Liver (tissue), 9 donors: ENCODE results near the gene PZP. TPM values are rescaled to one million over a fixed set of nuclear protein-coding genes. Genes with fewer than 3 reads are reported as not detected.

Experiments
- DNase-seq: peaks from one replicate; pipeline ENCODE4 v3.0.0-alpha.2; 2017; ENCODE audit warnings: low spot score
- H3K27ac ChIP-seq, 2 donors: one replicate each; pipeline ENCODE4 v1.7.0; 2013; ENCODE audit warnings: inconsistent platforms in 2 of 2, low read length in 2 of 2, control low read depth in 1 of 2, low read depth in 1 of 2, mild to moderate bottlenecking in 1 of 2
- H3K27me3 ChIP-seq, 4 donors: one replicate each; pipeline versions ENCODE4 v1.6.1 to v1.7.0; 2013; ENCODE audit warnings: low read length in 3 of 4, inconsistent platforms in 1 of 4, mild to moderate bottlenecking in 1 of 4, moderate library complexity in 1 of 4; ENCODE audit not compliant: control insufficient read depth in 4 of 4, insufficient read depth in 4 of 4
- H3K36me3 ChIP-seq, 4 donors: one replicate each; pipeline versions ENCODE4 v1.6.1 to v1.7.0; 2013; ENCODE audit warnings: low read length in 3 of 4, mild to moderate bottlenecking in 3 of 4, low read depth in 1 of 4, moderate library complexity in 1 of 4; ENCODE audit not compliant: control insufficient read depth in 4 of 4, insufficient read depth in 3 of 4
- H3K4me1 ChIP-seq, 4 donors: one replicate each; pipeline versions ENCODE4 v1.6.1 to v1.7.0; 2013; ENCODE audit warnings: low read length in 3 of 4, mild to moderate bottlenecking in 3 of 4, moderate library complexity in 1 of 4; ENCODE audit not compliant: control insufficient read depth in 4 of 4, insufficient read depth in 4 of 4
- H3K4me3 ChIP-seq, 3 donors: one replicate each; pipeline versions ENCODE4 v1.6.1 to v1.7.0; 2013; ENCODE audit warnings: low read length in 3 of 3, control low read depth in 1 of 3, low read depth in 1 of 3, mild to moderate bottlenecking in 1 of 3
- H3K9ac ChIP-seq, 2 donors: one replicate each; pipeline ENCODE4 v1.7.0; 2013; ENCODE audit warnings: low read length in 2 of 2, mild to moderate bottlenecking in 2 of 2, moderate library complexity in 2 of 2, control low read depth in 1 of 2, low read depth in 1 of 2
- H3K9me3 ChIP-seq, 4 donors: one replicate each; pipeline versions ENCODE4 v1.6.1 to v1.7.0; 2013; ENCODE audit warnings: low read length in 3 of 4; ENCODE audit not compliant: control insufficient read depth in 4 of 4
- EGR1 ChIP-seq, 2 donors: IDR thresholded peaks; 2 replicates each; pipeline ENCODE4 v1.6.1; 2016 to 2018; ENCODE audit warnings: antibody characterized with exemption in 2 of 2, low read depth in 2 of 2
- FOXA1 ChIP-seq: IDR thresholded peaks from 2 replicates; pipeline ENCODE4 v1.6.1; 2016; ENCODE audit warnings: antibody characterized with exemption
- FOXA2 ChIP-seq: IDR thresholded peaks from 2 replicates; pipeline ENCODE4 v1.6.1; 2016; ENCODE audit warnings: antibody characterized with exemption
- GABPA ChIP-seq, 2 donors: IDR thresholded peaks in 1 of 2; conservative IDR thresholded peaks in 1 of 2; 2 replicates each; pipeline ENCODE4 v1.6.1; 2016; ENCODE audit warnings: antibody characterized with exemption in 2 of 2, mild to moderate bottlenecking in 1 of 2, moderate library complexity in 1 of 2
- HNF4A ChIP-seq, 2 donors: conservative IDR thresholded peaks; 2 replicates each; pipeline ENCODE4 v1.6.1; 2016; ENCODE audit warnings: antibody characterized with exemption in 2 of 2, mild to moderate bottlenecking in 2 of 2
- HNF4G ChIP-seq: IDR thresholded peaks from 2 replicates; pipeline ENCODE4 v1.6.1; 2016; ENCODE audit warnings: antibody characterized with exemption
- JUND ChIP-seq, 2 donors: IDR thresholded peaks; 2 replicates each; pipeline ENCODE4 v1.6.1; 2016; ENCODE audit warnings: antibody characterized with exemption in 2 of 2
- NR2F2 ChIP-seq: IDR thresholded peaks from 2 replicates; pipeline ENCODE4 v1.6.1; 2016; ENCODE audit warnings: antibody characterized with exemption
- RAD21 ChIP-seq, 2 donors: IDR thresholded peaks; 2 replicates each; pipeline ENCODE4 v1.6.1; 2016; ENCODE audit warnings: antibody characterized with exemption in 2 of 2, mild to moderate bottlenecking in 2 of 2
- RXRA ChIP-seq, 2 donors: IDR thresholded peaks; 2 replicates each; pipeline ENCODE4 v1.6.1; 2017 to 2018; ENCODE audit warnings: antibody characterized with exemption in 2 of 2, mild to moderate bottlenecking in 1 of 2
- SP1 ChIP-seq: IDR thresholded peaks from 2 replicates; pipeline ENCODE4 v1.6.1; 2018; ENCODE audit warnings: antibody characterized with exemption, mild to moderate bottlenecking
- TAF1 ChIP-seq: conservative IDR thresholded peaks from 2 replicates; pipeline ENCODE4 v1.6.1; 2016; ENCODE audit warnings: antibody characterized with exemption, mild to moderate bottlenecking
- YY1 ChIP-seq: IDR thresholded peaks from 2 replicates; pipeline ENCODE4 v1.6.1; 2016; ENCODE audit warnings: antibody characterized with exemption, mild to moderate bottlenecking
- WGBS: extraction: QIAGEN DNeasy Blood & Tissue Kit; methylation state at CpG from one replicate; pipeline ENCODE4 v1.1.7; 2013; 5-methylcytosine and 5-hydroxymethylcytosine counted together
- polyA plus RNA-seq, 2 donors: library from polyadenylated mRNA; stranded (reverse) in 1 of 2; unstranded in 1 of 2; fragments of 200-250 nt in 1 of 2; fragments of >200 nt in 1 of 2; fragmentation: Nextera tagmentation in 1 of 2; extraction: Ambion mirVana in 1 of 2; gene quantifications; one replicate each; pipeline versions ENCODE4 v1.2.1 to v1.2.3, GENCODE V29; 2013 to 2015
- total RNA-seq, 2 donors: library from RNA; depleted of rRNA; stranded (reverse); fragments of >200 nt; gene quantifications; one replicate each; pipeline ENCODE4 v1.2.3, GENCODE V29; 2014
- TF ChIP-seq, protein P1 (sequence below): IDR thresholded peaks from 2 replicates; pipeline ENCODE4 v1.6.1; 2016; ENCODE audit warnings: antibody characterized with exemption
- TF ChIP-seq, protein P2 (sequence below): IDR thresholded peaks from 2 replicates; pipeline ENCODE4 v1.6.1; 2016; ENCODE audit warnings: antibody characterized with exemption
- TF ChIP-seq, protein P3 (sequence below): fragments of 150-350 bp; IDR thresholded peaks from 2 replicates; pipeline ENCODE4 v1.5.1; 2017; ENCODE audit warnings: improper control_type of control experiment, low read depth, low read length; ENCODE audit not compliant: missing input control
- TF ChIP-seq, protein P4 (sequence below): IDR thresholded peaks from 2 replicates; pipeline ENCODE4 v1.6.1; 2016; ENCODE audit warnings: antibody characterized with exemption
- TF ChIP-seq, protein P5 (sequence below): IDR thresholded peaks from 2 replicates; pipeline ENCODE4 v1.6.1; 2016; ENCODE audit warnings: antibody characterized with exemption, mild to moderate bottlenecking
- donor health status: healthy.
- donor health status: healthy.
- donor health status: healthy.
- donor health status: healthy.
- donor health status: healthy.

The PZP gene
- total and polyA plus RNA-seq, 4 donors: 0.05 to 18.7 (median 2.8) TPM

DNA sequence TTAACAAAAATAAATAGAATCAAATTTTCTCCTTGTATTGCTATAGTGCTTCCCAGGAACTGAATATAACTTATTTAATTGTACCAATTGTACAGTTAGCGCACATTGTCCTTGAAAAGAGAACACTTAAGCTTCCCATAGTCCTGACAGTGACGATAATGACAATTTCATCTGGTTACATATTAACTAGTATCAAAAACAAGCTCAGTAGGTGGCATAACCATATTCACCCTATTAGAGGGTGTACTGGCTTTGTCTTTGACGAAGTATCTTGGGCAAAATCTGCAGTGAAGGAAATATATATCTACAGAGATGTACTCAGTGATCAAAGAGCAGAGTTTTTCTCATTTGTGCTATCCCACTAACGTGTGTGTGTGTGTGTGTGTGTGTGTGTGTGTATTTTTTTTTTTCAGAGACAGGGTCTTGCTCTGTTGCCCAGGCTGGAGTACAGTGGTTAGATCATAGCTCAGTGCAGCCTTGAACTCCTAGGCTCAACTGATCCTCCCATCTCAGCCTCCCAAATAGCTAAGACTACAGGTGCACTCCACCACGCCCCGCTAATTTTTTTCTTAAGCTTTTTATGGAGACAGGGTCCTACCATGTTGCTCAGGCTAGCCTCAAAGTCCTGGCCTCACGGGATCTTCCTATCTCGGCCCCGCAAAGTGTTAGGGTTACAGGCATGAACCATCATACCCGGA is 87.6 kb downstream of the PZP start:
- peak overlapping the region; percentile 78 to 86 for H3K27ac ChIP-seq
- H3K4me1 ChIP-seq: peaks cover 10 to 71% (median 46%) of the 10 kb centered on the region in 4 donors
- no peaks in the 10 kb centered on the region for H3K36me3 ChIP-seq
- H3K9me3 ChIP-seq: no peaks in the 10 kb centered on the region
- H3K9ac ChIP-seq: peak overlapping the region; percentile 10 to 55
- peak overlapping the region in 1 of 3 donors; percentile 16 for H3K4me3 ChIP-seq
- DNase-seq: no peak
- TF ChIP-seq JUND (IDR thresholded peaks at IDR 0.05): no peak
- peak; percentile 8 to 53 for TF ChIP-seq HNF4A (conservative IDR thresholded peaks at IDR 0.05)
- peak; percentile 31 for TF ChIP-seq FOXA2
- TF ChIP-seq, protein P1, sequence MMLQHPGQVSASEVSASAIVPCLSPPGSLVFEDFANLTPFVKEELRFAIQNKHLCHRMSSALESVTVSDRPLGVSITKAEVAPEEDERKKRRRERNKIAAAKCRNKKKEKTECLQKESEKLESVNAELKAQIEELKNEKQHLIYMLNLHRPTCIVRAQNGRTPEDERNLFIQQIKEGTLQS: no peak
- peak; percentile 17 to 29 for TF ChIP-seq RAD21 (IDR thresholded peaks at IDR 0.05)
- TF ChIP-seq, protein P2, sequence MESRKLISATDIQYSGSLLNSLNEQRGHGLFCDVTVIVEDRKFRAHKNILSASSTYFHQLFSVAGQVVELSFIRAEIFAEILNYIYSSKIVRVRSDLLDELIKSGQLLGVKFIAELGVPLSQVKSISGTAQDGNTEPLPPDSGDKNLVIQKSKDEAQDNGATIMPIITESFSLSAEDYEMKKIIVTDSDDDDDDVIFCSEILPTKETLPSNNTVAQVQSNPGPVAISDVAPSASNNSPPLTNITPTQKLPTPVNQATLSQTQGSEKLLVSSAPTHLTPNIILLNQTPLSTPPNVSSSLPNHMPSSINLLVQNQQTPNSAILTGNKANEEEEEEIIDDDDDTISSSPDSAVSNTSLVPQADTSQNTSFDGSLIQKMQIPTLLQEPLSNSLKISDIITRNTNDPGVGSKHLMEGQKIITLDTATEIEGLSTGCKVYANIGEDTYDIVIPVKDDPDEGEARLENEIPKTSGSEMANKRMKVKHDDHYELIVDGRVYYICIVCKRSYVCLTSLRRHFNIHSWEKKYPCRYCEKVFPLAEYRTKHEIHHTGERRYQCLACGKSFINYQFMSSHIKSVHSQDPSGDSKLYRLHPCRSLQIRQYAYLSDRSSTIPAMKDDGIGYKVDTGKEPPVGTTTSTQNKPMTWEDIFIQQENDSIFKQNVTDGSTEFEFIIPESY: peak; percentile 40
- TF ChIP-seq, protein P3, sequence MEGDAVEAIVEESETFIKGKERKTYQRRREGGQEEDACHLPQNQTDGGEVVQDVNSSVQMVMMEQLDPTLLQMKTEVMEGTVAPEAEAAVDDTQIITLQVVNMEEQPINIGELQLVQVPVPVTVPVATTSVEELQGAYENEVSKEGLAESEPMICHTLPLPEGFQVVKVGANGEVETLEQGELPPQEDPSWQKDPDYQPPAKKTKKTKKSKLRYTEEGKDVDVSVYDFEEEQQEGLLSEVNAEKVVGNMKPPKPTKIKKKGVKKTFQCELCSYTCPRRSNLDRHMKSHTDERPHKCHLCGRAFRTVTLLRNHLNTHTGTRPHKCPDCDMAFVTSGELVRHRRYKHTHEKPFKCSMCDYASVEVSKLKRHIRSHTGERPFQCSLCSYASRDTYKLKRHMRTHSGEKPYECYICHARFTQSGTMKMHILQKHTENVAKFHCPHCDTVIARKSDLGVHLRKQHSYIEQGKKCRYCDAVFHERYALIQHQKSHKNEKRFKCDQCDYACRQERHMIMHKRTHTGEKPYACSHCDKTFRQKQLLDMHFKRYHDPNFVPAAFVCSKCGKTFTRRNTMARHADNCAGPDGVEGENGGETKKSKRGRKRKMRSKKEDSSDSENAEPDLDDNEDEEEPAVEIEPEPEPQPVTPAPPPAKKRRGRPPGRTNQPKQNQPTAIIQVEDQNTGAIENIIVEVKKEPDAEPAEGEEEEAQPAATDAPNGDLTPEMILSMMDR: no peak
- no peak for TF ChIP-seq NR2F2
- TF ChIP-seq, protein P4, sequence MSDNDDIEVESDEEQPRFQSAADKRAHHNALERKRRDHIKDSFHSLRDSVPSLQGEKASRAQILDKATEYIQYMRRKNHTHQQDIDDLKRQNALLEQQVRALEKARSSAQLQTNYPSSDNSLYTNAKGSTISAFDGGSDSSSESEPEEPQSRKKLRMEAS: peak; percentile 49
- peak; percentile 68 for TF ChIP-seq TAF1
- TF ChIP-seq YY1: peak; percentile 51
- TF ChIP-seq HNF4G: no peak
- TF ChIP-seq SP1: peak; percentile 78
- TF ChIP-seq FOXA1: no peak
- TF ChIP-seq RXRA (IDR thresholded peaks at IDR 0.05): peak in 1 of 2 donors; percentile 74
- TF ChIP-seq, protein P5, sequence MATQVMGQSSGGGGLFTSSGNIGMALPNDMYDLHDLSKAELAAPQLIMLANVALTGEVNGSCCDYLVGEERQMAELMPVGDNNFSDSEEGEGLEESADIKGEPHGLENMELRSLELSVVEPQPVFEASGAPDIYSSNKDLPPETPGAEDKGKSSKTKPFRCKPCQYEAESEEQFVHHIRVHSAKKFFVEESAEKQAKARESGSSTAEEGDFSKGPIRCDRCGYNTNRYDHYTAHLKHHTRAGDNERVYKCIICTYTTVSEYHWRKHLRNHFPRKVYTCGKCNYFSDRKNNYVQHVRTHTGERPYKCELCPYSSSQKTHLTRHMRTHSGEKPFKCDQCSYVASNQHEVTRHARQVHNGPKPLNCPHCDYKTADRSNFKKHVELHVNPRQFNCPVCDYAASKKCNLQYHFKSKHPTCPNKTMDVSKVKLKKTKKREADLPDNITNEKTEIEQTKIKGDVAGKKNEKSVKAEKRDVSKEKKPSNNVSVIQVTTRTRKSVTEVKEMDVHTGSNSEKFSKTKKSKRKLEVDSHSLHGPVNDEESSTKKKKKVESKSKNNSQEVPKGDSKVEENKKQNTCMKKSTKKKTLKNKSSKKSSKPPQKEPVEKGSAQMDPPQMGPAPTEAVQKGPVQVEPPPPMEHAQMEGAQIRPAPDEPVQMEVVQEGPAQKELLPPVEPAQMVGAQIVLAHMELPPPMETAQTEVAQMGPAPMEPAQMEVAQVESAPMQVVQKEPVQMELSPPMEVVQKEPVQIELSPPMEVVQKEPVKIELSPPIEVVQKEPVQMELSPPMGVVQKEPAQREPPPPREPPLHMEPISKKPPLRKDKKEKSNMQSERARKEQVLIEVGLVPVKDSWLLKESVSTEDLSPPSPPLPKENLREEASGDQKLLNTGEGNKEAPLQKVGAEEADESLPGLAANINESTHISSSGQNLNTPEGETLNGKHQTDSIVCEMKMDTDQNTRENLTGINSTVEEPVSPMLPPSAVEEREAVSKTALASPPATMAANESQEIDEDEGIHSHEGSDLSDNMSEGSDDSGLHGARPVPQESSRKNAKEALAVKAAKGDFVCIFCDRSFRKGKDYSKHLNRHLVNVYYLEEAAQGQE: peak; percentile 67
- TF ChIP-seq GABPA (IDR thresholded peaks at IDR 0.05 in 1 of 2, conservative IDR thresholded peaks at IDR 0.05 in 1 of 2): no peak
- TF ChIP-seq EGR1 (IDR thresholded peaks at IDR 0.05; ENCODE audit: low read depth in 2 of 2): no peak
- H3K27me3 ChIP-seq: no peaks in the 10 kb centered on the region
- WGBS: 70% methylated on average over 10 of the region's 10 CpGs
